HEK293T (cell line): ENCODE measurements around the gene ZNF681.
"Not testable (repeated sequence)": the region's sequence is repeated elsewhere in the genome, so short reads cannot be mapped to it uniquely, and the experiment has no call there.

Experiments
- BHLHE40 ChIP-seq: fragments of 450-650 bp; IDR thresholded peaks from 2 replicates; pipeline ENCODE4 v1.6.1; 2016; ENCODE audit warnings: mild to moderate bottlenecking, moderate library complexity, borderline replicate concordance
- CTBP1 ChIP-seq: fragments of 450-650 bp; IDR thresholded peaks from 2 replicates; pipeline ENCODE4 v1.6.1; 2016; ENCODE audit warnings: borderline replicate concordance
- FOXK2 ChIP-seq: fragments of 450-650 bp; IDR thresholded peaks from 2 replicates; pipeline ENCODE4 v1.6.1; 2016; ENCODE audit warnings: mild to moderate bottlenecking
- FOXM1 ChIP-seq: fragments of 450-650 bp; IDR thresholded peaks from 2 replicates; pipeline ENCODE4 v1.6.1; 2017; ENCODE audit warnings: mild to moderate bottlenecking, borderline replicate concordance
- HDGF ChIP-seq: fragments of 450-650 bp; IDR thresholded peaks from 2 replicates; pipeline ENCODE4 v1.6.1; 2017; ENCODE audit warnings: antibody characterized with exemption, borderline replicate concordance
- LEF1 ChIP-seq: fragments of 450-650 bp; IDR thresholded peaks from 2 replicates; pipeline ENCODE4 v1.6.1; 2017; ENCODE audit warnings: mild to moderate bottlenecking, borderline replicate concordance
- NFRKB ChIP-seq: fragments of 450-650 bp; IDR thresholded peaks from 2 replicates; pipeline ENCODE4 v1.6.1; 2016; ENCODE audit warnings: mild to moderate bottlenecking, moderate library complexity
- PKNOX1 ChIP-seq: fragments of 450-650 bp; IDR thresholded peaks from 2 replicates; pipeline ENCODE4 v1.6.1; 2016
- SP1 ChIP-seq: fragments of 450-650 bp; IDR thresholded peaks from 2 replicates; pipeline ENCODE4 v1.6.1; 2017

GRCh38 chr19:23692937-23693336 is 65.8 kb downstream of the ZNF681 start:
- not testable (repeated sequence) for TF ChIP-seq LEF1, FOXM1, HDGF, CTBP1, BHLHE40, FOXK2, PKNOX1, SP1, NFRKB
